Measurements from ENCODE around the gene ZBTB40.

ZBTB40 gene

GRCh38 chr1:22471610-22472009 lies 20.0 kb downstream of the ZBTB40 start:
- DNase-seq (ENCODE audit: low read depth), result no peak
- TF ChIP-seq, protein P1, sequence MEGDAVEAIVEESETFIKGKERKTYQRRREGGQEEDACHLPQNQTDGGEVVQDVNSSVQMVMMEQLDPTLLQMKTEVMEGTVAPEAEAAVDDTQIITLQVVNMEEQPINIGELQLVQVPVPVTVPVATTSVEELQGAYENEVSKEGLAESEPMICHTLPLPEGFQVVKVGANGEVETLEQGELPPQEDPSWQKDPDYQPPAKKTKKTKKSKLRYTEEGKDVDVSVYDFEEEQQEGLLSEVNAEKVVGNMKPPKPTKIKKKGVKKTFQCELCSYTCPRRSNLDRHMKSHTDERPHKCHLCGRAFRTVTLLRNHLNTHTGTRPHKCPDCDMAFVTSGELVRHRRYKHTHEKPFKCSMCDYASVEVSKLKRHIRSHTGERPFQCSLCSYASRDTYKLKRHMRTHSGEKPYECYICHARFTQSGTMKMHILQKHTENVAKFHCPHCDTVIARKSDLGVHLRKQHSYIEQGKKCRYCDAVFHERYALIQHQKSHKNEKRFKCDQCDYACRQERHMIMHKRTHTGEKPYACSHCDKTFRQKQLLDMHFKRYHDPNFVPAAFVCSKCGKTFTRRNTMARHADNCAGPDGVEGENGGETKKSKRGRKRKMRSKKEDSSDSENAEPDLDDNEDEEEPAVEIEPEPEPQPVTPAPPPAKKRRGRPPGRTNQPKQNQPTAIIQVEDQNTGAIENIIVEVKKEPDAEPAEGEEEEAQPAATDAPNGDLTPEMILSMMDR (IDR thresholded peaks at IDR 0.05; ENCODE audit: low read depth, low read length, missing control alignments), result no peak
- H3K4me3 ChIP-seq (ENCODE audit: low read depth, low read length), result no peak overlapping the region

- no peak overlapping the region for H3K4me3 ChIP-seq (ENCODE audit: low read depth, low read length)
- TF ChIP-seq, protein P1 (IDR thresholded peaks at IDR 0.05; ENCODE audit: low read depth, low read length, missing control alignments), result no peak
- no peak for DNase-seq (ENCODE audit: low read depth)
Observed at GRCh38 chr1:22472596-22472995, 20.9 kb downstream of the ZBTB40 start.

DNA sequence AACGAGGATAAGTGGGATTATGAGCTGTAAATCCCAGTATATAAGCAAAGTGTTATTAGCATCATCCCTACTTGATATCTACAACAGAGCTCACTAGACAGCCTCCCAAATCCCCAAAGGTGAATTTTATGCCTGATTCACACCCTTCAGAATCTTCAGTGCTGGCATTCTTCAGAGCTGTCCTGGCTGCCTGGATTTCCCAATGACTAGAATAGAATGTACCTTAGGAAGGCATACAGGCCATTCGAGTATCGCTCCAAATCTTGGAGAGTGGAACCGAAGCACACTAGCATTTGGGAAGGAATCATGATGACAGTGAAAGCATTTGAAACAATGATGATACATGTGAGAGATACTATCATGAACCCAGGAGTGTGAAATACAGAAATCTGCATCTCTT lies 22.3 kb downstream of the ZBTB40 start:
- TF ChIP-seq, protein P1 (IDR thresholded peaks at IDR 0.05; ENCODE audit: low read depth, low read length, missing control alignments), result no peak
- DNase-seq (ENCODE audit: low read depth), result no peak
- H3K4me3 ChIP-seq (ENCODE audit: low read depth, low read length), result no peak overlapping the region

DNA sequence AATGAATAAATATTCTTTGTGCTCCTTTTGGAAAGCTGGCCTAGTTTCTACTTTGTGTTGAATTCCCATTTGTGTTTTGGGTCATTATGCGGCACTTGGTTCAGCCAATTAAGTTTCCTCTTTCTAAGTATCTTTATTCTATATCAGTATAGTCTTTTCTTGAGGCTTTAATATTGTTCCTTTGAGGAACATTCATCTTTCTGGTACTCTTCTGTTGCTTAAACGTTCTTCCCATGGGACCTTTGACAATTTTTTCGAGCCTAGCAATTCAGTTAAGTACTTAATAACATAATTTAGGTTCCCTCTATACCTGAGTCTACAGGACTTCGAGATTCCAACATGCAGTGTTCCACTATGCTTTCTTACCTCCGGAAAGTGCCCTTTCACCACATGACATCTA lies 24.9 kb downstream of the ZBTB40 start:
- H3K4me3 ChIP-seq (ENCODE audit: low read depth, low read length), result no peak overlapping the region
- TF ChIP-seq, protein P1 (IDR thresholded peaks at IDR 0.05; ENCODE audit: low read depth, low read length, missing control alignments), result no peak
- no peak for DNase-seq (ENCODE audit: low read depth)

DNA sequence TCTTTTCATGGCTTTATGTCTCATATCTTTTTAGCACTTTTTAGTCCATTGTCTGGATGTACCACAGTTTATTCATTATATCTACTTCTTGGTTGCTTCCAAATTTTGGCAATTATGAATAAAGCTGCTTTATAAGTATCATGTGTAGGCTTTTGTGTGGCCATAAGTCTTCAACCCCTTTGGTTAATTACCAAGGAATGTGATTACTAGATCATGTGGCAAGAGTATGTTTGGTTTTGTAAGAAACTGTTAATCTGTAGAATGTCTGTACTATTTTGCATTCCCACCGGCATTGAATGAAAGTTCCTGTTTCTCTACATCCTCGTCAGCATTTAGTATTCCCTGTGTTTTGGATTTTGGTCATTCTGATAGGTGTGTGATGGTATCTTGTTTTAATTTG lies 31.5 kb downstream of the ZBTB40 start:
- TF ChIP-seq, protein P1 (IDR thresholded peaks at IDR 0.05; ENCODE audit: low read depth, low read length, missing control alignments), result no peak
- DNase-seq (ENCODE audit: low read depth), result no peak
- no peak overlapping the region for H3K4me3 ChIP-seq (ENCODE audit: low read depth, low read length)

DNA sequence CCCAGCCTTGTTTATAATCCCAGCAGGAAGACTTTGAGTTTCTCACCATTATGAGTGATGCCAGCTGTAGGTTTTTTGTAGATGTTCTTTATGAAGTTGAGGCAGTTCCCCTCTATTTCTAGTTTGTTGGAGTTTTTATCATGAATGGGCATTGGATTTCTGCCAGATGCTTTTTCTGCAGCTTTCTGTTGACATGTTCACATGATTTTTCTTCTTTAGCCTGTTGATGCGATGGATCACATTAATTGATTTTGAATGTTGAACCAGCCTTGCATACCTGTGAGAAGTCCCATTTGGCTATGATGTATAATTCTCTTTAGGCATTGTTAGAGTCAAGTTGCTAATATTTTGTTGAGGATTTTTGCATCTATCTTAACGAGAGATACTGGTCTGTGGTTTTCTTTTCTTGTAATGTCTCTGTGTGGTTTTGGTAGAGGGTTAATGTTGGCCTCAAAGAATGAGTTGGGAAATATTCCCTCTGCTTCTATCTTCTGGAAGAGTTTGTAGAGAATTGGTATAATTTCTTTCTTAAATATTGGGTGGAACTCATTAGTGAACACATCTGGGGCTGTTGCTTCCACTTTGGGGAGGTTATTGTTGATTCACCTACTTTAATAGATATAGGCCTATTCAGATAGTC lies 33.2 kb downstream of the ZBTB40 start:
- TF ChIP-seq, protein P1 (IDR thresholded peaks at IDR 0.05; ENCODE audit: low read depth, low read length, missing control alignments), result no peak
- no peak for DNase-seq (ENCODE audit: low read depth)
- H3K4me3 ChIP-seq (ENCODE audit: low read depth, low read length), result no peak overlapping the region

DNA sequence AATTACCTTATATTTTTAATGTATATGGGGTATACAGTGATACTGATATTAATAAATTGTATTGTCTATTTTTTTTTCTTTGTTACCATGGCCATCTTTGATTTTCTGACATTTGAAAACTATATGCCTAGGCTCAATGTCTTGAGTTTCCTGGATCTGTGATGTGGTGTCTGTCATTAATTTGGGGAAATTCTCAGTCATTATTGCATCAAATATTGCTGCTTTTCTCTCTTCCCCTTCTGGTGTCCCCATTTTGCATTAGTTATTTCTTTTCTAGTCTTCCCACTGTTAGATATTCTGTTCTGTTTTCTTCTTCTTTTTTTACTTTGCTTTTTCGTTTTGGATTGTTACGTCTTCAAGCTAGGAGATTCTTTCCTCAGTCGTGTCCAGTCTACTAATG lies 33.8 kb downstream of the ZBTB40 start:
- H3K4me3 ChIP-seq (ENCODE audit: low read depth, low read length), result no peak overlapping the region
- TF ChIP-seq, protein P1 (IDR thresholded peaks at IDR 0.05; ENCODE audit: low read depth, low read length, missing control alignments), result no peak
- DNase-seq (ENCODE audit: low read depth), result no peak
